Stimulated activated CD8-positive, alpha-beta memory T cell treated with anti-CD3 and anti-CD28 coated beads, Interleukin-4, amount 100 ng/mL, for 4 hours (primary cell): ENCODE data around the gene LEPROT.

Source experiments
- DNase-seq, 2 donors: peaks; one replicate each; pipeline ENCODE4 v3.0.0-alpha.2; 2020; ENCODE audit warnings: low read depth in 2 of 2, low spot score in 1 of 2

The LEPROT gene

GRCh38 chr1:65471861-65472332, 51.4 kb downstream of the LEPROT start:
- DNase-seq: no peak

- no peak for DNase-seq
Observed at GRCh38 chr1:65476327-65476726, 55.9 kb downstream of the LEPROT start.

GRCh38 chr1:65477414-65478378, 57.2 kb downstream of the LEPROT start:
- no peak for DNase-seq

GRCh38 chr1:65478379-65479026, 58.0 kb downstream of the LEPROT start:
- no peak for DNase-seq

- no peak for DNase-seq
Observed at GRCh38 chr1:65479554-65480204, 59.2 kb downstream of the LEPROT start.

GRCh38 chr1:65480684-65481405, 60.4 kb downstream of the LEPROT start:
- DNase-seq: no peak

- no peak for DNase-seq
Observed at GRCh38 chr1:65483993-65484754, 63.7 kb downstream of the LEPROT start.
